Measurements from ENCODE around the gene FAM118A. TPM values are rescaled to one million over a fixed set of nuclear protein-coding genes. Genes with fewer than 3 reads are reported as not detected.

Gene FAM118A
- total and polyA plus RNA-seq, 2 of the 8 experiments (the other 6 are each of a cell fraction or from before 2014, with no cell fraction given) = 8.5 to 18.6 TPM

DNA sequence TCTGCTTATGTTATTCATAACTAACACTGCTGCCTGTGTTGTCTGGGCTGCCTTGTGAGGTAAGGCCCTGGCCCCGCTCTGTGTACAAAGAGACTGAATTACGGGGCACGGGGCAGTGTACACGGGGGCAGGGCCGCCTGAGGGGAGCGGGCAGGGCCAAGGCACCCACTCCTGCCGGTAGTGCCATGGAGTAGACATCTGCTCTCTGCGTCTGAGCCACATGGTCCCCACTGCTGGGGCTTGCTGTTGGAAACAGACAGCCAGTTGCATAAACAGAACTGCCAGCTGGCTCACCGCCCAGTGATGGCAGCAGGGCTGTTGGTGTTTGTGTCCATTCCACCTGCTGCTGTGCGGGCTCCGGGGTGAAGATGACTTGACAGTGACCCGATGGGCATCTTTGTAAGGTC, 19.8 kb downstream of the FAM118A start (continued):
- TF ChIP-seq TAF1 (IDR thresholded peaks at IDR 0.05; ENCODE audit: low read depth, low read length) (no peak), POLR2AphosphoS5 (IDR thresholded peaks at IDR 0.05; ENCODE audit: low read depth, low read length) (no peak), NRF1 (IDR thresholded peaks at IDR 0.05; ENCODE audit: low read depth, low read length) (no peak)
